HCT116 (cell line): ENCODE data around the gene CNOT2. TPM values are rescaled to one million over a fixed set of nuclear protein-coding genes. Genes with fewer than 3 reads are reported as not detected.

Experiments
- ATAC-seq: fragments of 200-7000 bp; cut with Tn5 transposase; 2 replicates; pipeline ENCODE4 v1.9.1; 2020; ENCODE audit warnings: mild to moderate bottlenecking, moderate library complexity
- BruUV-seq: library from RNA; stranded (reverse); fragments of 400-500 nt; replicated peaks from 2 replicates; lab custom pipeline; 2021; lab: Mats Ljungman, UMichigan
- CTCF ChIA-PET: fragments of 300-600 bp; sonication (Branson Sonifier 250); formaldehyde crosslinking; loops from one replicate; lab custom pipeline; 2021; ENCODE audit warnings: antibody characterized with exemption; lab: Charles Lee
- POLR2A ChIA-PET: fragments of 300-600, 350-600 bp; sonication (Branson Sonifier 250); formaldehyde crosslinking; loops from one replicate; lab custom pipeline; 2021; ENCODE audit warnings: antibody characterized with exemption; lab: Charles Lee
- RAD21 ChIA-PET, 2 experiments: fragments of 300-600 bp; sonication (Branson Sonifier 250); formaldehyde crosslinking; loops; one replicate each; lab custom pipeline; 2023; ENCODE audit warnings: low total read pairs in 2 of 2; ENCODE audit not compliant: uncharacterized antibody in 2 of 2, unreplicated experiment in 2 of 2, low non-redundant PET in 1 of 2; lab: Charles Lee
- DNase-seq: peaks from one replicate; pipeline ENCODE4 v3.0.0-alpha.2; 2010; ENCODE audit warnings: low read depth, low spot score
- H2AFZ ChIP-seq: fragments of 200-600 bp; shearing (Covaris generic), sonication (generic); 2 replicates; pipeline ENCODE4 v1.6.1; 2017; ENCODE audit warnings: low read depth, mixed run types, mixed read lengths, antibody characterized with exemption, low read length; ENCODE audit not compliant: poor library complexity, severe bottlenecking
- H3K27ac ChIP-seq: 2 replicates; pipeline ENCODE4 v1.5.1; 2012; ENCODE audit warnings: low read depth, low read length
- H3K27me3 ChIP-seq: fragments of 200-600 bp; sonication (generic); 2 replicates; pipeline ENCODE4 v1.6.1; 2016; ENCODE audit warnings: mixed run types, low read length, mixed read lengths; ENCODE audit not compliant: insufficient read depth
- H3K36me3 ChIP-seq, 2 experiments: fragments of 200-500 bp in 1 of 2; fragments of 200-600 bp in 1 of 2; sonication (Bioruptor generic) in 1 of 2; sonication (generic) in 1 of 2; 2 replicates each; pipeline versions ENCODE4 v1.5.1 to v1.6.1; 2014 to 2016; ENCODE audit warnings: low read length in 2 of 2, inconsistent platforms in 1 of 2, mixed read lengths in 1 of 2, mixed run types in 1 of 2; ENCODE audit not compliant: insufficient read depth in 2 of 2, control insufficient read depth in 1 of 2
- H3K4me1 ChIP-seq, 2 experiments: fragments of 200-600 bp in 1 of 2; sonication (generic) in 1 of 2; 2 replicates each; pipeline versions ENCODE4 v1.5.1 to v1.6.1; 2012 to 2017; ENCODE audit warnings: low read length in 2 of 2, inconsistent platforms in 1 of 2, mild to moderate bottlenecking in 1 of 2, mixed read lengths in 1 of 2, mixed run types in 1 of 2, moderate library complexity in 1 of 2; ENCODE audit not compliant: insufficient read depth in 2 of 2, control insufficient read depth in 1 of 2
- H3K4me2 ChIP-seq: fragments of 200-600 bp; sonication (generic); 2 replicates; pipeline ENCODE4 v1.6.1; 2017; ENCODE audit warnings: mixed run types, low read length, mixed read lengths
- H3K4me3 ChIP-seq, 2 experiments: fragments of 200-600 bp in 1 of 2; sonication (generic) in 1 of 2; replicated peaks in 1 of 2; 2 replicates each; pipeline ENCODE4 v1.5.1; 2011 to 2016; ENCODE audit warnings: low read length in 2 of 2, control low read depth in 1 of 2, low read depth in 1 of 2, mild to moderate bottlenecking in 1 of 2, mixed read lengths in 1 of 2, mixed run types in 1 of 2
- H3K79me2 ChIP-seq: fragments of 200-600 bp; sonication (generic); 2 replicates; pipeline ENCODE4 v1.6.1; 2017; ENCODE audit warnings: mild to moderate bottlenecking, mixed run types, low read length, moderate library complexity, mixed read lengths; ENCODE audit not compliant: insufficient read depth
- H3K9ac ChIP-seq: fragments of 200-600 bp; sonication (generic); 2 replicates; pipeline ENCODE4 v1.6.1; 2016; ENCODE audit warnings: low read length, mixed read lengths
- H3K9me2 ChIP-seq: fragments of 200-600 bp; sonication (generic), shearing (Covaris generic); 2 replicates; pipeline ENCODE4 v1.6.1; 2017; ENCODE audit warnings: mixed run types, mild to moderate bottlenecking, moderate library complexity; ENCODE audit not compliant: insufficient read depth
- H3K9me3 ChIP-seq, 2 experiments: fragments of 200-500 bp in 1 of 2; fragments of 200-600 bp in 1 of 2; sonication (Bioruptor generic) in 1 of 2; sonication (generic) in 1 of 2; 2 replicates each; pipeline ENCODE4 v1.6.1; 2014 to 2017; ENCODE audit warnings: low read length in 2 of 2, mixed read lengths in 2 of 2, inconsistent platforms in 1 of 2, low read depth in 1 of 2, mild to moderate bottlenecking in 1 of 2, mixed run types in 1 of 2, moderate library complexity in 1 of 2; ENCODE audit not compliant: control insufficient read depth in 1 of 2, insufficient read depth in 1 of 2
- H4K20me1 ChIP-seq: fragments of 200-600 bp; sonication (generic), shearing (Covaris generic); 2 replicates; pipeline ENCODE4 v1.6.1; 2017; ENCODE audit warnings: mixed run types, mild to moderate bottlenecking, moderate library complexity; ENCODE audit not compliant: insufficient read depth
- EGR1 ChIP-seq: IDR thresholded peaks from 2 replicates; pipeline ENCODE4 v1.6.1; 2012; ENCODE audit warnings: low read depth
- ELF1 ChIP-seq: IDR thresholded peaks from 2 replicates; pipeline ENCODE4 v1.6.1; 2012; ENCODE audit warnings: low read depth, borderline replicate concordance
- EZH2 ChIP-seq: fragments of 200-600 bp; sonication (generic); IDR thresholded peaks from 2 replicates; pipeline ENCODE4 v1.6.1; 2017; ENCODE audit warnings: antibody characterized with exemption, mixed run types
- EZH2phosphoT487 ChIP-seq: fragments of 200-600 bp; IDR thresholded peaks from 2 replicates; pipeline ENCODE4 v1.6.1; 2018; ENCODE audit warnings: antibody characterized with exemption, borderline replicate concordance
- POLR2A ChIP-seq: IDR thresholded peaks from 2 replicates; pipeline ENCODE4 v1.7.0; 2011; ENCODE audit warnings: borderline replicate concordance; ENCODE audit not compliant: insufficient read depth, insufficient read length; ENCODE audit errors: extremely low read depth
- RAD21 ChIP-seq: IDR thresholded peaks from 2 replicates; pipeline ENCODE4 v1.6.1; 2012; ENCODE audit warnings: low read depth, mild to moderate bottlenecking
- SIN3A ChIP-seq: IDR thresholded peaks from 2 replicates; pipeline ENCODE4 v1.6.1; 2012; ENCODE audit warnings: low read depth
- SP1 ChIP-seq: IDR thresholded peaks from 2 replicates; pipeline ENCODE4 v1.6.1; 2012; ENCODE audit warnings: low read depth
- SRF ChIP-seq: IDR thresholded peaks from 2 replicates; pipeline ENCODE4 v1.6.1; 2012; ENCODE audit warnings: low read depth
- TCF7L2 ChIP-seq: IDR thresholded peaks from 2 replicates; pipeline ENCODE4 v1.7.0; 2011; ENCODE audit warnings: borderline replicate concordance, inconsistent platforms; ENCODE audit not compliant: insufficient read depth, insufficient read length; ENCODE audit errors: extremely low read depth
- YY1 ChIP-seq: IDR thresholded peaks from 2 replicates; pipeline ENCODE4 v1.6.1; 2011; ENCODE audit warnings: low read length, low read depth, moderate library complexity, mild to moderate bottlenecking; ENCODE audit not compliant: insufficient replicate concordance; ENCODE audit errors: extremely low read depth
- ZBTB33 ChIP-seq: IDR thresholded peaks from 2 replicates; pipeline ENCODE4 v1.6.1; 2011; ENCODE audit warnings: mild to moderate bottlenecking, low read length, moderate library complexity; ENCODE audit not compliant: insufficient replicate concordance; ENCODE audit errors: extremely low read depth
- ZNF274 ChIP-seq: fragments of 200-500 bp; sonication (Bioruptor generic); IDR thresholded peaks from 2 replicates; pipeline ENCODE4 v1.6.1; 2014; ENCODE audit warnings: mild to moderate bottlenecking, low read depth, low read length, inconsistent platforms
- intact Hi-C: fragments of 100-400 bp; cut with micrococcal nuclease; formaldehyde crosslinking; loops from 2 replicates; pipeline ENCODE4 v1.10.0; 2022
- total RNA-seq: library from RNA; stranded (reverse); gene quantifications from one replicate; pipeline ENCODE4 v1.2.1, GENCODE V29; 2021; ENCODE audit not compliant: unreplicated experiment
- TF ChIP-seq, protein P1 (sequence below), 3 experiments: fragments of 200-600 bp in 1 of 3; sonication (generic) in 1 of 3; IDR thresholded peaks in 2 of 3; conservative IDR thresholded peaks in 1 of 3; 2 replicates each; pipeline ENCODE4 v1.5.1; 2012 to 2017; ENCODE audit warnings: low read depth in 2 of 3, low read length in 2 of 3, antibody characterized with exemption in 1 of 3, borderline replicate concordance in 1 of 3, control low read depth in 1 of 3, mild to moderate bottlenecking in 1 of 3, mixed read lengths in 1 of 3, mixed run types in 1 of 3, moderate library complexity in 1 of 3; ENCODE audit not compliant: insufficient read depth in 1 of 3

The CNOT2 gene
- total RNA-seq, 1 experiment from 2014 or later = 58.7 TPM

DNA sequence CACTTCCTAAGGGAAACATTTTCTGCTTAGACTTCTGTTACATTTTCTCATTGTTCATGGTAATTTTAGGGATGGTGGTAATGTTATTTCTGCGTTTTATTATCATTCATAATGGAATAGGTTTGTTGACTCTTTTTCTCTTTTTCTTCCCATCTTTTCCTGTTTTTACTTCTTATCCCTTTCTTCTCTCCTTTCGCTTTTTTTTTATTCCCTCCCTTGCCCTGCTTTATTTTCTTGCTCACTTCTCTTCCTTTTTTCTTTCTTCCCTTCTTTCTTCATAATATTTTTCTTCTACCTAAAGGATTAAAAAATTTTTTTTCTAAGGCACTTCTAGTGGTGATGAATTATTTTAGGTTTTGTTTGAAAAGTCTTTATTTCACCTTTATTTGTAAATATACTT, 45.6 kb downstream of the CNOT2 start:
- RAD21 ChIA-PET = no interaction called here
- intact Hi-C loops = no loop called here
- peaks cover 2 to 5% of the 10 kb centered on the region in 2 experiments; a peak in 2 of 4 replicates for H3K36me3 ChIP-seq
- H3K4me3 ChIP-seq = no peak overlapping the region
- no peak overlapping the region for H3K9ac ChIP-seq
- no peak overlapping the region for H3K4me2 ChIP-seq
- CTCF ChIA-PET = no interaction called here
- H3K79me2 ChIP-seq = peaks cover 74% of the 10 kb centered on the region
- no peaks in the 10 kb centered on the region for H3K4me1 ChIP-seq
- no peak overlapping the region for H2AFZ ChIP-seq
- DNase-seq = no peak
- no TSS peak for BruUV-seq
- no peaks in the 10 kb centered on the region for H3K9me3 ChIP-seq
- peaks cover 9% of the 10 kb centered on the region; the same call in 1 of the 2 replicates for H4K20me1 ChIP-seq
- TF ChIP-seq ELF1 = no peak
- TF ChIP-seq EGR1 = no peak
- no peak for TF ChIP-seq POLR2A
- TF ChIP-seq ZBTB33 = no peak
- TF ChIP-seq EZH2phosphoT487 = no peak
- TF ChIP-seq SIN3A = no peak
- TF ChIP-seq ZNF274 = no peak
- TF ChIP-seq EZH2 = no peak
- no peak for TF ChIP-seq SP1
- no peak for TF ChIP-seq RAD21
- TF ChIP-seq TCF7L2 = no peak
- no peak for TF ChIP-seq SRF
- no peak for TF ChIP-seq YY1
- TF ChIP-seq, protein P1, sequence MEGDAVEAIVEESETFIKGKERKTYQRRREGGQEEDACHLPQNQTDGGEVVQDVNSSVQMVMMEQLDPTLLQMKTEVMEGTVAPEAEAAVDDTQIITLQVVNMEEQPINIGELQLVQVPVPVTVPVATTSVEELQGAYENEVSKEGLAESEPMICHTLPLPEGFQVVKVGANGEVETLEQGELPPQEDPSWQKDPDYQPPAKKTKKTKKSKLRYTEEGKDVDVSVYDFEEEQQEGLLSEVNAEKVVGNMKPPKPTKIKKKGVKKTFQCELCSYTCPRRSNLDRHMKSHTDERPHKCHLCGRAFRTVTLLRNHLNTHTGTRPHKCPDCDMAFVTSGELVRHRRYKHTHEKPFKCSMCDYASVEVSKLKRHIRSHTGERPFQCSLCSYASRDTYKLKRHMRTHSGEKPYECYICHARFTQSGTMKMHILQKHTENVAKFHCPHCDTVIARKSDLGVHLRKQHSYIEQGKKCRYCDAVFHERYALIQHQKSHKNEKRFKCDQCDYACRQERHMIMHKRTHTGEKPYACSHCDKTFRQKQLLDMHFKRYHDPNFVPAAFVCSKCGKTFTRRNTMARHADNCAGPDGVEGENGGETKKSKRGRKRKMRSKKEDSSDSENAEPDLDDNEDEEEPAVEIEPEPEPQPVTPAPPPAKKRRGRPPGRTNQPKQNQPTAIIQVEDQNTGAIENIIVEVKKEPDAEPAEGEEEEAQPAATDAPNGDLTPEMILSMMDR (IDR thresholded peaks at IDR 0.05 in 2 of 3, conservative IDR thresholded peaks at IDR 0.05 in 1 of 3; ENCODE audit: borderline replicate concordance in 1 of 3, insufficient read depth in 1 of 3, low read depth in 2 of 3, low read length in 2 of 3) = no peak
- POLR2A ChIA-PET = no interaction called here
- H3K27ac ChIP-seq = no peak overlapping the region
- no peaks in the 10 kb centered on the region for H3K27me3 ChIP-seq
- no peak for ATAC-seq
- H3K9me2 ChIP-seq = no peaks in the 10 kb centered on the region
